22Rv1 (cell line): ENCODE data around the gene FZD10.

Source experiments
- ZFX ChIP-seq: fragments of 450-650 bp; IDR thresholded peaks from 2 replicates; pipeline ENCODE4 v1.6.1; 2017; ENCODE audit warnings: antibody characterized with exemption, borderline replicate concordance
- TF ChIP-seq, protein P1 (sequence below): fragments of 450-650 bp; IDR thresholded peaks from 2 replicates; pipeline ENCODE4 v1.5.1; 2017; ENCODE audit warnings: mild to moderate bottlenecking

DNA sequence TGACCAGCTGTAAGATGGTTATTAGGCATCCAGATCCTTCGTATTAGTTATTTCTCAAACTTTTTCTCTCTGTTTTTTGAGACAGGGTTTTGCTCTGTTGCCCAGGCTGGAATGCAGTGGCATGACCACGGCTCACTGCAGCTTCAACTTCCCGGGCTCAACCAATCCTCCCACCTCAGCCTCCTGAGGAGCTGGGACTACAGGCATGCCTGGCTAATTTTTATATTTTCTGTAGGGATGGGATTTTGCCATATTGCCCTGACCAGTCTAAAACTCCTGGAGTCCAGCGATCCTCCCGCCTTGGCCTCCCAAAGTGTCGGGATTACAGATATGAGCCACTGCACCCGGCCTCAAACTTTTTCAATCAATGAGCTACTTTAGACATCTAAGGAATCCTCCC is 33.1 kb downstream of the FZD10 start:
- TF ChIP-seq, protein P1, sequence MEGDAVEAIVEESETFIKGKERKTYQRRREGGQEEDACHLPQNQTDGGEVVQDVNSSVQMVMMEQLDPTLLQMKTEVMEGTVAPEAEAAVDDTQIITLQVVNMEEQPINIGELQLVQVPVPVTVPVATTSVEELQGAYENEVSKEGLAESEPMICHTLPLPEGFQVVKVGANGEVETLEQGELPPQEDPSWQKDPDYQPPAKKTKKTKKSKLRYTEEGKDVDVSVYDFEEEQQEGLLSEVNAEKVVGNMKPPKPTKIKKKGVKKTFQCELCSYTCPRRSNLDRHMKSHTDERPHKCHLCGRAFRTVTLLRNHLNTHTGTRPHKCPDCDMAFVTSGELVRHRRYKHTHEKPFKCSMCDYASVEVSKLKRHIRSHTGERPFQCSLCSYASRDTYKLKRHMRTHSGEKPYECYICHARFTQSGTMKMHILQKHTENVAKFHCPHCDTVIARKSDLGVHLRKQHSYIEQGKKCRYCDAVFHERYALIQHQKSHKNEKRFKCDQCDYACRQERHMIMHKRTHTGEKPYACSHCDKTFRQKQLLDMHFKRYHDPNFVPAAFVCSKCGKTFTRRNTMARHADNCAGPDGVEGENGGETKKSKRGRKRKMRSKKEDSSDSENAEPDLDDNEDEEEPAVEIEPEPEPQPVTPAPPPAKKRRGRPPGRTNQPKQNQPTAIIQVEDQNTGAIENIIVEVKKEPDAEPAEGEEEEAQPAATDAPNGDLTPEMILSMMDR, result no peak
- TF ChIP-seq ZFX, result no peak
